Measurements from ENCODE around the gene RPL7A.
"Not testable (repeated sequence)": the region's sequence is repeated elsewhere in the genome, so short reads cannot be mapped to it uniquely, and the experiment has no call there.

The RPL7A gene

DNA sequence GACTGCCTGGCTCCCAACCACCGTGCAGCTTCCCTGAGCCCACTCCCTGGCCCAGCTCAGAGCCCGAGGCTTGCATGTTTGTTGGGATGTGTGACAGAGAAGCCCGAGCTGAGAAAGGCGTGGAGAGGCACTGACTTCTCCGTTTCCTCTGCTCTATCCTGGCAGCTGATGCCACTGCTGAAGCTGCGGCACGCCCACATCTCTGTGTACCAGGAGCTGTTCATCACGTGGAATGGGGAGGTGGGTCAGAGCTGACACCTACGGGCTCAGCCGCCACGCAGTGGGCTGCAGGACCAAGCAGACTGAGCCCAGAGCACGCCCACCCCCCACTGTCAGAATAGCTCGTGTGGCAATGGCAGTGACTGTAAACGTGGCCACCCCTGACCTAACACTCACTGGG lies 37.4 kb downstream of the RPL7A start:
- TF ChIP-seq, protein P1, sequence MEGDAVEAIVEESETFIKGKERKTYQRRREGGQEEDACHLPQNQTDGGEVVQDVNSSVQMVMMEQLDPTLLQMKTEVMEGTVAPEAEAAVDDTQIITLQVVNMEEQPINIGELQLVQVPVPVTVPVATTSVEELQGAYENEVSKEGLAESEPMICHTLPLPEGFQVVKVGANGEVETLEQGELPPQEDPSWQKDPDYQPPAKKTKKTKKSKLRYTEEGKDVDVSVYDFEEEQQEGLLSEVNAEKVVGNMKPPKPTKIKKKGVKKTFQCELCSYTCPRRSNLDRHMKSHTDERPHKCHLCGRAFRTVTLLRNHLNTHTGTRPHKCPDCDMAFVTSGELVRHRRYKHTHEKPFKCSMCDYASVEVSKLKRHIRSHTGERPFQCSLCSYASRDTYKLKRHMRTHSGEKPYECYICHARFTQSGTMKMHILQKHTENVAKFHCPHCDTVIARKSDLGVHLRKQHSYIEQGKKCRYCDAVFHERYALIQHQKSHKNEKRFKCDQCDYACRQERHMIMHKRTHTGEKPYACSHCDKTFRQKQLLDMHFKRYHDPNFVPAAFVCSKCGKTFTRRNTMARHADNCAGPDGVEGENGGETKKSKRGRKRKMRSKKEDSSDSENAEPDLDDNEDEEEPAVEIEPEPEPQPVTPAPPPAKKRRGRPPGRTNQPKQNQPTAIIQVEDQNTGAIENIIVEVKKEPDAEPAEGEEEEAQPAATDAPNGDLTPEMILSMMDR (conservative IDR thresholded peaks at IDR 0.05; ENCODE audit: control insufficient read depth, insufficient read depth, low read depth, low read length): no peak
- no peak for DNase-seq (ENCODE audit: low read depth)
- no peak overlapping the region for H3K4me3 ChIP-seq (ENCODE audit: control insufficient read depth, low read depth, low read length)

DNA sequence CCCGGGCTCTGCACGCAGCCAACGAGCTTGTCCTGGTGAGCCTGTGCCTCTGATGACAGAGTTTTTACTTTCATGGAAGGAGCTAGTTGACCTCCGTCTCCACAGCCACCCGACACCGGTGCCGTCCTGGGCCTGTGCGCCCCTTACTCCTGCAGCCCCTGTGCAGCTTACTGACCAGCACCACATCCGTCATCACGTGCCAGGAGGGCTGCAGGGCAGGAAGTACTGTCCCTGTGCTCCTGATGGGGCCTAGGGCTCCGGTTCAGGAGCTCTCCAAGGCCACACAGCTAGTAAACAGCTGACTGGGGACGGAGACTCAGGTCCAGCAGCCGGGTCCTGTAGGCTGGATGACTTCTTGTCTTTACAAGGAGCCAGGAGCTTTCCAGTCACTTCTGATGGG lies 38.3 kb downstream of the RPL7A start:
- no peak for DNase-seq (ENCODE audit: low read depth)

DNA sequence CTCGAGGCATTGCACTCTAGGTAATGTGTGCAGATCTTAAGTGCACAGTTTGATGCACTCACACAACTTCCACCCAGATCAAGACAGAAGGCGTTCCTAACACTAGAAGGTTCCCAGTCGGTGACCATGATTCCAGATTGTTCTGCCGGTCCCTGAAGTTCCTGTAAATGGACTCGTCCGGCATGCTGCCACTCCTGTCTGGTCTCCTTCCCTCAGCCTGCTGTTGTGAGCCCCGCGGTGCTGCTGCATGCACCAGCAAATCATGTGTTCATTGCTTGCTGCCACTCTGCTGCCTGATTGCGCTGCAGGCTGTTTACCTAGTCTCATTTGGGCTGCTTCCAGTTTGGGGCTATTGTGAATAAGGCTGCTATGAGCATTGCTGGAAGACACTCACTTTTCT lies 39.7 kb downstream of the RPL7A start:
- no peak for DNase-seq (ENCODE audit: low read depth)
- TF ChIP-seq, protein P1 (conservative IDR thresholded peaks at IDR 0.05; ENCODE audit: control insufficient read depth, insufficient read depth, low read depth, low read length): no peak
- H3K4me3 ChIP-seq (ENCODE audit: control insufficient read depth, low read depth, low read length): no peak overlapping the region

More for the DNA sequence above, 38.3 kb downstream of the RPL7A start:
- TF ChIP-seq, protein P1 (conservative IDR thresholded peaks at IDR 0.05; ENCODE audit: control insufficient read depth, insufficient read depth, low read depth, low read length): no peak
- H3K4me3 ChIP-seq (ENCODE audit: control insufficient read depth, low read depth, low read length): no peak overlapping the region

- H3K4me3 ChIP-seq (ENCODE audit: control insufficient read depth, low read depth, low read length): no peak overlapping the region
- TF ChIP-seq, protein P1 (conservative IDR thresholded peaks at IDR 0.05; ENCODE audit: control insufficient read depth, insufficient read depth, low read depth, low read length): no peak
- DNase-seq (ENCODE audit: low read depth): no peak
Observed at GRCh38 chr9:133389025-133389557, 41.1 kb downstream of the RPL7A start.

GRCh38 chr9:133389562-133389961 lies 41.5 kb downstream of the RPL7A start:
- no peak for DNase-seq (ENCODE audit: low read depth)
- H3K4me3 ChIP-seq (ENCODE audit: control insufficient read depth, low read depth, low read length): no peak overlapping the region
- TF ChIP-seq, protein P1 (conservative IDR thresholded peaks at IDR 0.05; ENCODE audit: control insufficient read depth, insufficient read depth, low read depth, low read length): no peak

- no peak for DNase-seq (ENCODE audit: low read depth)
- no peak overlapping the region for H3K4me3 ChIP-seq (ENCODE audit: control insufficient read depth, low read depth, low read length)
- TF ChIP-seq, protein P1 (conservative IDR thresholded peaks at IDR 0.05; ENCODE audit: control insufficient read depth, insufficient read depth, low read depth, low read length): no peak
Observed at GRCh38 chr9:133390713-133391112, 42.7 kb downstream of the RPL7A start.

DNA sequence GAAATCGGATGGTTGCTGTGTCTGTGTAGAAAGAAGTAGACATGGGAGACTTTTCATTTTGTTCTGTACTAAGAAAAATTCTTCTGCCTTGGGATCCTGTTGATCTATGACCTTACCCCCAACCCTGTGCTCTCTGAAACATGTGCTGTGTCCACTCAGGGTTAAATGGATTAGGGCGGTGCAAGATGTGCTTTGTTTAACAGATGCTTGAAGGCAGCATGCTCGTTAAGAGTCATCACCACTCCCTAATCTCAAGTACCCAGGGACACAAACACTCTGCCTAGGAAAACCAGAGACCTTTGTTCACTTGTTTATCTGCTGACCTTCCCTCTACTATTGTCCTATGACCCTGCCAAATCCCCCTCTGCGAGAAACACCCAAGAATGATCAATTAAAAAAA lies 43.4 kb downstream of the RPL7A start:
- not testable (repeated sequence) for H3K4me3 ChIP-seq (ENCODE audit: control insufficient read depth, low read depth, low read length); DNase-seq (ENCODE audit: low read depth)

- not testable (repeated sequence) for DNase-seq (ENCODE audit: low read depth)
Observed at GRCh38 chr9:133392308-133392707, 44.3 kb downstream of the RPL7A start.

More at GRCh38 chr9:133392308-133392707, 44.3 kb downstream of the RPL7A start:
- H3K4me3 ChIP-seq (ENCODE audit: control insufficient read depth, low read depth, low read length): not testable (repeated sequence)

All from fibroblast of mammary gland (primary cell).